ENCODE data around the gene WDTC1. TPM values are rescaled to one million over a fixed set of nuclear protein-coding genes. Genes with fewer than 3 reads are reported as not detected.
"Not testable (repeated sequence)": the region's sequence is repeated elsewhere in the genome, so short reads cannot be mapped to it uniquely, and the experiment has no call there.

WDTC1 gene
- total RNA-seq, 5 donors from 2014 or later (not counting 1 experiment from before 2014, with no cell fraction given) = 39.4 to 55.9 (median 50.7) TPM

- H3K27ac ChIP-seq (ENCODE audit: low read length); H3K36me3 Mint-ChIP-seq; H3K9me3 Mint-ChIP-seq; H3K27me3 ChIP-seq (replicated peaks in 1 of 2; ENCODE audit: control insufficient read depth in 2 of 2, extremely low read depth in 1 of 2, insufficient read depth in 2 of 2, low read length in 1 of 2); H3K4me1 ChIP-seq (ENCODE audit: control insufficient read depth in 1 of 2, extremely low read depth in 1 of 2, insufficient read depth in 2 of 2, low read length in 2 of 2); H3K36me3 ChIP-seq (ENCODE audit: control insufficient read depth in 2 of 2, extremely low read depth in 1 of 2, insufficient read depth in 1 of 2, low read length in 1 of 2); H3K4me1 Mint-ChIP-seq; H3K9me3 ChIP-seq; POLR2A ChIA-PET; H3K4me3 ChIP-seq (ENCODE audit: control insufficient read depth in 1 of 2, extremely low read depth in 1 of 2, low read length in 1 of 2); H3K27ac Mint-ChIP-seq; H3K27me3 Mint-ChIP-seq; H3K4me3 Mint-ChIP-seq; DNase-seq; ATAC-seq (replicated peaks in 1 of 4): not testable (repeated sequence)
- 20% methylated on average over 1 of the region's 1 CpG for WGBS (ENCODE audit: insufficient coverage)
- CTCF ChIA-PET = interaction anchor here in 1 of 2 donors (0.6 kb wide), 1 partner anchor 308 kb away, joined by 3 read pairs; no protein-coding TSS in a partner anchor
Measured at GRCh38 chr1:27207238-27207637, 27.2 kb upstream of the WDTC1 start.

GRCh38 chr1:27208143-27208850 is 26.1 kb upstream of the WDTC1 start:
- CTCF ChIA-PET; H3K27me3 ChIP-seq (replicated peaks in 1 of 2; ENCODE audit: control insufficient read depth in 2 of 2, extremely low read depth in 1 of 2, insufficient read depth in 2 of 2, low read length in 1 of 2); H3K4me3 Mint-ChIP-seq; POLR2A ChIA-PET; H3K9me3 Mint-ChIP-seq; H3K9me3 ChIP-seq; H3K4me1 ChIP-seq (ENCODE audit: control insufficient read depth in 1 of 2, extremely low read depth in 1 of 2, insufficient read depth in 2 of 2, low read length in 2 of 2); DNase-seq; H3K4me3 ChIP-seq (ENCODE audit: control insufficient read depth in 1 of 2, extremely low read depth in 1 of 2, low read length in 1 of 2); H3K36me3 ChIP-seq (ENCODE audit: control insufficient read depth in 2 of 2, extremely low read depth in 1 of 2, insufficient read depth in 1 of 2, low read length in 1 of 2); ATAC-seq (replicated peaks in 1 of 4); H3K27me3 Mint-ChIP-seq; H3K36me3 Mint-ChIP-seq; H3K27ac ChIP-seq (ENCODE audit: low read length); H3K4me1 Mint-ChIP-seq: not testable (repeated sequence)
- peak overlapping the region in 1 of 2 donors; percentile 46 for H3K27ac Mint-ChIP-seq
- no CpG with 5 or more reads among the region's 11 CpGs for WGBS (ENCODE audit: insufficient coverage)

- DNase-seq (no peak), ATAC-seq (replicated peaks in 1 of 4) (no peak)
- Histone ChIP-seq H3K4me1 (ENCODE audit: control insufficient read depth in 1 of 2, extremely low read depth in 1 of 2, insufficient read depth in 2 of 2, low read length in 2 of 2) (no peaks in the 10 kb centered on the region), H3K9me3 (no peaks in the 10 kb centered on the region), H3K27ac (ENCODE audit: low read length) (no peak overlapping the region), H3K4me3 (ENCODE audit: control insufficient read depth in 1 of 2, extremely low read depth in 1 of 2, low read length in 1 of 2) (no peak overlapping the region), H3K36me3 (ENCODE audit: control insufficient read depth in 2 of 2, extremely low read depth in 1 of 2, insufficient read depth in 1 of 2, low read length in 1 of 2) (no peaks in the 10 kb centered on the region), H3K27me3 (replicated peaks in 1 of 2; ENCODE audit: control insufficient read depth in 2 of 2, extremely low read depth in 1 of 2, insufficient read depth in 2 of 2, low read length in 1 of 2) (no peaks in the 10 kb centered on the region)
- CTCF ChIA-PET = no interaction called here
- no peak overlapping the region for H3K27ac Mint-ChIP-seq
- no peaks in the 10 kb centered on the region for H3K36me3 Mint-ChIP-seq
- H3K4me3 Mint-ChIP-seq = no peak overlapping the region
- WGBS (ENCODE audit: insufficient coverage) = no CpG with 5 or more reads among the region's 7 CpGs
- no peaks in the 10 kb centered on the region for H3K27me3 Mint-ChIP-seq
- POLR2A ChIA-PET = no interaction called here
- H3K4me1 Mint-ChIP-seq = peaks cover 0 to 6% (median 4%) of the 10 kb centered on the region in 3 donors
- no peaks in the 10 kb centered on the region for H3K9me3 Mint-ChIP-seq
Measured at GRCh38 chr1:27216466-27216865, 18.0 kb upstream of the WDTC1 start.

- ChIA-PET CTCF (interaction anchor here (0.6 to 0.8 kb wide), 3 partner anchors 24 to 71 kb away, joined by 3 read pairs; no protein-coding TSS in a partner anchor), POLR2A (no interaction called here)
- Mint-ChIP-seq H3K27me3 (no peaks in the 10 kb centered on the region), H3K4me3 (no peak overlapping the region), H3K27ac (no peak overlapping the region), H3K4me1 (peaks cover 0 to 6% (median 4%) of the 10 kb centered on the region in 3 donors), H3K9me3 (no peaks in the 10 kb centered on the region), H3K36me3 (no peaks in the 10 kb centered on the region)
- WGBS (ENCODE audit: insufficient coverage) = 100% methylated on average over 1 of the region's 6 CpGs
- no peak for DNase-seq
- Histone ChIP-seq H3K4me1 (ENCODE audit: control insufficient read depth in 1 of 2, extremely low read depth in 1 of 2, insufficient read depth in 2 of 2, low read length in 2 of 2) (no peaks in the 10 kb centered on the region), H3K9me3 (no peaks in the 10 kb centered on the region), H3K27me3 (replicated peaks in 1 of 2; ENCODE audit: control insufficient read depth in 2 of 2, extremely low read depth in 1 of 2, insufficient read depth in 2 of 2, low read length in 1 of 2) (no peaks in the 10 kb centered on the region), H3K27ac (ENCODE audit: low read length) (no peak overlapping the region), H3K4me3 (ENCODE audit: control insufficient read depth in 1 of 2, extremely low read depth in 1 of 2, low read length in 1 of 2) (no peak overlapping the region), H3K36me3 (ENCODE audit: control insufficient read depth in 2 of 2, extremely low read depth in 1 of 2, insufficient read depth in 1 of 2, low read length in 1 of 2) (no peaks in the 10 kb centered on the region)
- ATAC-seq (replicated peaks in 1 of 4) = no peak
Measured at GRCh38 chr1:27217401-27217800, 17.0 kb upstream of the WDTC1 start.

- Histone ChIP-seq H3K27ac (ENCODE audit: low read length) (no peak overlapping the region), H3K36me3 (ENCODE audit: control insufficient read depth in 2 of 2, extremely low read depth in 1 of 2, insufficient read depth in 1 of 2, low read length in 1 of 2) (no peaks in the 10 kb centered on the region), H3K4me3 (ENCODE audit: control insufficient read depth in 1 of 2, extremely low read depth in 1 of 2, low read length in 1 of 2) (no peak overlapping the region), H3K9me3 (no peaks in the 10 kb centered on the region), H3K27me3 (replicated peaks in 1 of 2; ENCODE audit: control insufficient read depth in 2 of 2, extremely low read depth in 1 of 2, insufficient read depth in 2 of 2, low read length in 1 of 2) (no peaks in the 10 kb centered on the region), H3K4me1 (ENCODE audit: control insufficient read depth in 1 of 2, extremely low read depth in 1 of 2, insufficient read depth in 2 of 2, low read length in 2 of 2) (no peaks in the 10 kb centered on the region)
- no CpG with 5 or more reads among the region's 3 CpGs for WGBS (ENCODE audit: insufficient coverage)
- no peaks in the 10 kb centered on the region for H3K27me3 Mint-ChIP-seq
- H3K27ac Mint-ChIP-seq = no peak overlapping the region
- H3K4me1 Mint-ChIP-seq = peaks cover 0 to 6% (median 4%) of the 10 kb centered on the region in 3 donors
- ChIA-PET POLR2A (interaction anchor here in 1 of 2 donors (0.6 kb wide), 1 partner anchor 352 kb away, joined by 4 read pairs; no protein-coding TSS in a partner anchor), CTCF (interaction anchor here in 1 of 2 donors (0.7 kb wide), 1 partner anchor 265 kb away, joined by 3 read pairs; no protein-coding TSS in a partner anchor)
- ATAC-seq (replicated peaks in 1 of 4) = no peak
- no peak overlapping the region for H3K4me3 Mint-ChIP-seq
- no peaks in the 10 kb centered on the region for H3K9me3 Mint-ChIP-seq
- H3K36me3 Mint-ChIP-seq = no peaks in the 10 kb centered on the region
- DNase-seq = no peak
Measured at GRCh38 chr1:27218736-27219135, 15.7 kb upstream of the WDTC1 start.

GRCh38 chr1:27220096-27220495 is 14.3 kb upstream of the WDTC1 start:
- H3K36me3 ChIP-seq (ENCODE audit: control insufficient read depth in 2 of 2, extremely low read depth in 1 of 2, insufficient read depth in 1 of 2, low read length in 1 of 2) = no peaks in the 10 kb centered on the region
- Mint-ChIP-seq H3K27me3 (no peaks in the 10 kb centered on the region), H3K27ac (no peak overlapping the region), H3K9me3 (no peaks in the 10 kb centered on the region), H3K4me3 (no peak overlapping the region), H3K36me3 (no peaks in the 10 kb centered on the region), H3K4me1 (peaks cover 0 to 6% (median 4%) of the 10 kb centered on the region in 3 donors)
- ATAC-seq (replicated peaks in 1 of 4) (no peak), DNase-seq (no peak)
- H3K27ac ChIP-seq (ENCODE audit: low read length) = no peak overlapping the region
- no CpG with 5 or more reads among the region's 2 CpGs for WGBS (ENCODE audit: insufficient coverage)
- no peaks in the 10 kb centered on the region for H3K27me3 ChIP-seq (replicated peaks in 1 of 2; ENCODE audit: control insufficient read depth in 2 of 2, extremely low read depth in 1 of 2, insufficient read depth in 2 of 2, low read length in 1 of 2)
- no peaks in the 10 kb centered on the region for H3K4me1 ChIP-seq (ENCODE audit: control insufficient read depth in 1 of 2, extremely low read depth in 1 of 2, insufficient read depth in 2 of 2, low read length in 2 of 2)
- POLR2A ChIA-PET = no interaction called here
- H3K9me3 ChIP-seq = no peaks in the 10 kb centered on the region
- no peak overlapping the region for H3K4me3 ChIP-seq (ENCODE audit: control insufficient read depth in 1 of 2, extremely low read depth in 1 of 2, low read length in 1 of 2)
- CTCF ChIA-PET = interaction anchor here (0.5 to 0.6 kb wide), 2 partner anchors 319 to 944 kb away, joined by 3 to 4 read pairs; no protein-coding TSS in a partner anchor

Data from T-cell (primary cell).